Vagina (tissue), 2 donors: ENCODE measurements around the gene CAMK1G.

Experiments
- CTCF ChIP-seq, 3 experiments: fragments of 450-650 bp in 2 of 3; fragments of 200-600 bp in 1 of 3; sonication (generic) in 1 of 3; IDR thresholded peaks; one replicate each; pipeline ENCODE4 v1.5.1; 2017 to 2019; ENCODE audit warnings: antibody characterized with exemption in 3 of 3, mild to moderate bottlenecking in 2 of 3, moderate library complexity in 2 of 3
- POLR2A ChIP-seq, 2 donors: fragments of 450-650 bp; IDR thresholded peaks; one replicate each; pipeline ENCODE4 v1.6.1; 2017; ENCODE audit warnings: antibody characterized with exemption in 2 of 2, mild to moderate bottlenecking in 2 of 2, moderate library complexity in 2 of 2
- POLR2AphosphoS5 ChIP-seq, 2 donors: sonication (generic); formaldehyde crosslinking; IDR thresholded peaks; one replicate each; pipeline ENCODE4 v1.9.0; 2017; ENCODE audit warnings: antibody characterized with exemption in 2 of 2, mild to moderate bottlenecking in 2 of 2, low read depth in 1 of 2; ENCODE audit not compliant: insufficient read depth in 1 of 2

- no peak for TF ChIP-seq POLR2A (IDR thresholded peaks at IDR 0.05)
- TF ChIP-seq CTCF (IDR thresholded peaks at IDR 0.05) = no peak
- TF ChIP-seq POLR2AphosphoS5 (IDR thresholded peaks at IDR 0.05; ENCODE audit: insufficient read depth in 1 of 2, low read depth in 1 of 2) = no peak
These were observed 52.3 kb downstream of the CAMK1G start for GRCh38 chr1:209635850-209636249.
